GM10248 (cell line): ENCODE measurements around the gene CNOT1.

Source experiments
- CTCF ChIA-PET: fragments of 300-600 bp; sonication (Branson Sonifier 250); formaldehyde crosslinking; extraction: SDS; loops from one replicate; lab custom pipeline; 2021; ENCODE audit warnings: antibody characterized with exemption; lab: Yijun Ruan, JAX
- POLR2A ChIA-PET: fragments of 350-650 bp; sonication (Branson Sonifier 250); formaldehyde crosslinking; extraction: SDS; loops from one replicate; lab custom pipeline; 2020; ENCODE audit warnings: antibody characterized with exemption; lab: Yijun Ruan, JAX
- DNase-seq: peaks from one replicate; pipeline ENCODE4 v3.0.0; 2012; ENCODE audit errors: extremely low spot score
- CTCF ChIP-seq: IDR thresholded peaks from 2 replicates; pipeline ENCODE4 v1.5.1; 2012; ENCODE audit warnings: mild to moderate bottlenecking, low read depth; ENCODE audit errors: extremely low read depth, missing control alignments, control extremely low read depth

The CNOT1 gene

GRCh38 chr16:58629733-58630640 lies at the start of gene CNOT1:
Gene CNOT1, minus strand, starts transcription at chr16:58629826. Its CDS starts 30,489 bp downstream, at chr16:58599337.
- peak; percentile 94 for DNase-seq
- CTCF ChIA-PET: no interaction called here
- no peak for TF ChIP-seq CTCF
- POLR2A ChIA-PET: interaction anchor here (0.6 kb wide), 1 partner anchor 112 kb away, joined by 3 read pairs; no protein-coding TSS in a partner anchor

- no peak for TF ChIP-seq CTCF
- DNase-seq: no peak
- CTCF ChIA-PET: interaction anchor here (1.8 to 2.8 kb wide), 4 partner anchors 16 to 342 kb away, joined by 5 to 10 read pairs (median 8); no protein-coding TSS in a partner anchor
- POLR2A ChIA-PET: no interaction called here
Observed at GRCh38 chr16:58678716-58679115, 49.1 kb upstream of the CNOT1 start.

- DNase-seq: no peak
- ChIA-PET POLR2A (no interaction called here), CTCF (interaction anchor here (1.8 to 2.8 kb wide), 4 partner anchors 16 to 342 kb away, joined by 5 to 10 read pairs (median 8); no protein-coding TSS in a partner anchor)
- TF ChIP-seq CTCF: no peak
Observed at GRCh38 chr16:58678269-58678668, 48.6 kb upstream of the CNOT1 start.

- ChIA-PET CTCF (interaction anchor here (0.7 to 2.1 kb wide), 3 partner anchors 10 to 159 kb away, joined by 3 to 6 read pairs (median 3); no protein-coding TSS in a partner anchor), POLR2A (no interaction called here)
- DNase-seq: no peak
- TF ChIP-seq CTCF: no peak
Observed at GRCh38 chr16:58670946-58671583, 41.4 kb upstream of the CNOT1 start.

GRCh38 chr16:58670177-58670576 lies 40.6 kb upstream of the CNOT1 start:
- TF ChIP-seq CTCF: no peak
- CTCF ChIA-PET: interaction anchor here (1.3 to 2.1 kb wide), 2 partner anchors 9 to 158 kb away, joined by 3 to 6 read pairs; no protein-coding TSS in a partner anchor
- POLR2A ChIA-PET: no interaction called here
- no peak for DNase-seq

GRCh38 chr16:58665200-58665599 lies 35.6 kb upstream of the CNOT1 start:
- no peak for DNase-seq
- CTCF ChIA-PET: interaction anchor here (1.1 to 3.5 kb wide), 3 partner anchors 13 to 154 kb away, joined by 3 to 9 read pairs (median 6); no protein-coding TSS in a partner anchor
- TF ChIP-seq CTCF: no peak
- POLR2A ChIA-PET: interaction anchor here (0.5 kb wide), 1 partner anchor 257 kb away, joined by 9 read pairs; no protein-coding TSS in a partner anchor
